SK-N-SH (cell line): ENCODE results near the gene GABRB3. TPM values are rescaled to one million over a fixed set of nuclear protein-coding genes. Genes with fewer than 3 reads are reported as not detected.

Experiments
- CTCF ChIA-PET: fragments of 300-600, 350-600 bp; formaldehyde crosslinking; extraction: SDS; loops from one replicate; lab custom pipeline; 2021; lab: Yijun Ruan, JAX
- POLR2A ChIA-PET: fragments of 350-600 bp; sonication (Branson Sonifier 250); formaldehyde crosslinking; extraction: SDS; loops from one replicate; lab custom pipeline; 2020; ENCODE audit warnings: antibody characterized with exemption, inconsistent platforms; lab: Yijun Ruan, JAX
- DNase-seq: peaks from one replicate; pipeline ENCODE4 v3.0.0; 2012
- H2AFZ ChIP-seq: fragments of 200-600 bp; sonication (generic); 2 replicates; pipeline ENCODE4 v1.8.1; 2016; ENCODE audit warnings: antibody characterized with exemption, mild to moderate bottlenecking, low read depth
- H3F3A ChIP-seq: fragments of 200-600 bp; sonication (generic); replicated peaks from 2 replicates; pipeline ENCODE3; 2016; ENCODE audit warnings: antibody characterized with exemption, mild to moderate bottlenecking; ENCODE audit not compliant: insufficient read depth
- H3K27ac ChIP-seq, 2 experiments: fragments of 200-500 bp in 1 of 2; fragments of 200-600 bp in 1 of 2; sonication (Bioruptor generic) in 1 of 2; sonication (generic), shearing (Covaris generic) in 1 of 2; 2 replicates each; pipeline versions ENCODE4 v1.5.1 to v1.6.1; 2014 to 2016; ENCODE audit warnings: low read depth in 2 of 2, inconsistent platforms in 1 of 2, low read length in 1 of 2, mild to moderate bottlenecking in 1 of 2, mixed read lengths in 1 of 2
- H3K27me3 ChIP-seq: fragments of 200-600 bp; sonication (generic), shearing (Covaris generic); 2 replicates; pipeline ENCODE4 v1.6.1; 2016; ENCODE audit warnings: mixed run types; ENCODE audit not compliant: insufficient read depth
- H3K36me3 ChIP-seq, 2 experiments: fragments of 200-500 bp in 1 of 2; fragments of 200-600 bp in 1 of 2; sonication (Bioruptor generic) in 1 of 2; sonication (generic) in 1 of 2; replicated peaks in 1 of 2; 2 replicates each; pipeline versions ENCODE3 to v1.5.1; 2014 to 2016; ENCODE audit warnings: low read length in 1 of 2, mild to moderate bottlenecking in 1 of 2; ENCODE audit not compliant: insufficient read depth in 2 of 2, control insufficient read depth in 1 of 2
- H3K4me1 ChIP-seq, 2 experiments: fragments of 200-500 bp in 1 of 2; fragments of 200-600 bp in 1 of 2; sonication (Bioruptor generic) in 1 of 2; sonication (generic), shearing (Covaris generic) in 1 of 2; 2 replicates each; pipeline versions ENCODE4 v1.5.1 to v1.6.1; 2014 to 2016; ENCODE audit warnings: low read depth in 1 of 2, low read length in 1 of 2, mixed run types in 1 of 2; ENCODE audit not compliant: insufficient read depth in 2 of 2, control insufficient read depth in 1 of 2
- H3K4me2 ChIP-seq: fragments of 200-600 bp; sonication (generic), shearing (Covaris generic); 2 replicates; pipeline ENCODE4 v1.6.1; 2017; ENCODE audit warnings: mixed run types
- H3K4me3 ChIP-seq, 2 experiments: fragments of 200-500 bp in 1 of 2; fragments of 200-600 bp in 1 of 2; sonication (Bioruptor generic) in 1 of 2; sonication (generic), shearing (Covaris generic) in 1 of 2; 2 replicates each; pipeline versions ENCODE4 v1.5.1 to v1.8.1; 2014 to 2016; ENCODE audit warnings: low read depth in 2 of 2, inconsistent platforms in 1 of 2, low read length in 1 of 2, mild to moderate bottlenecking in 1 of 2, mixed read lengths in 1 of 2, moderate library complexity in 1 of 2
- H3K79me2 ChIP-seq: fragments of 200-600 bp; sonication (generic); 2 replicates; pipeline ENCODE4 v1.8.1; 2017; ENCODE audit warnings: mild to moderate bottlenecking; ENCODE audit not compliant: insufficient read depth
- H3K9ac ChIP-seq: fragments of 200-600 bp; sonication (generic); 2 replicates; pipeline ENCODE4 v1.6.1; 2017; ENCODE audit warnings: mixed run types
- H3K9me2 ChIP-seq: fragments of 200-600 bp; sonication (generic); 2 replicates; pipeline ENCODE4 v1.6.1; 2017; ENCODE audit warnings: mixed run types
- H3K9me3 ChIP-seq: fragments of 200-600 bp; sonication (generic); 2 replicates; pipeline ENCODE4 v1.6.1; 2017; ENCODE audit warnings: mixed run types, mild to moderate bottlenecking, moderate library complexity
- H4K20me1 ChIP-seq: fragments of 200-600 bp; sonication (generic); 2 replicates; pipeline ENCODE4 v1.6.1; 2017; ENCODE audit warnings: mild to moderate bottlenecking, mixed run types; ENCODE audit not compliant: insufficient read depth
- CHD2 ChIP-seq: fragments of 150-350 bp; IDR thresholded peaks from 2 replicates; pipeline ENCODE4 v1.6.1; 2018; ENCODE audit warnings: low read length; ENCODE audit not compliant: partially characterized antibody
- FOXJ3 ChIP-seq: sonication (generic); formaldehyde crosslinking; IDR thresholded peaks from 2 replicates; pipeline ENCODE4 v1.5.1; 2020; ENCODE audit warnings: mild to moderate bottlenecking, missing genetic modification reagents
- GABPA ChIP-seq: IDR thresholded peaks from 2 replicates; pipeline ENCODE4 v1.4.0; 2012; ENCODE audit warnings: low read depth, mild to moderate bottlenecking
- MEF2A ChIP-seq: IDR thresholded peaks from 2 replicates; pipeline ENCODE4 v1.4.0; 2012; ENCODE audit warnings: low read depth, borderline replicate concordance
- NFIC ChIP-seq: IDR thresholded peaks from 2 replicates; pipeline ENCODE4 v1.4.0; 2012; ENCODE audit warnings: borderline replicate concordance
- NRF1 ChIP-seq: IDR thresholded peaks from 2 replicates; pipeline ENCODE4 v1.6.1; 2012; ENCODE audit warnings: low read depth, mild to moderate bottlenecking, low read length
- RXRA ChIP-seq: IDR thresholded peaks from 2 replicates; pipeline ENCODE4 v1.4.0; 2012; ENCODE audit warnings: low read depth, mild to moderate bottlenecking, borderline replicate concordance
- YY1 ChIP-seq: IDR thresholded peaks from 2 replicates; pipeline ENCODE4 v1.4.0; 2012; ENCODE audit warnings: low read depth, mild to moderate bottlenecking
- WGBS: methylation state at CpG from one replicate; pipeline ENCODE4 v1.1.6; 2017; ENCODE audit warnings: low lambda C conversion rate; 5-methylcytosine and 5-hydroxymethylcytosine counted together
- polyA plus RNA-seq, 3 experiments: library from polyadenylated mRNA; depleted of rRNA; stranded (reverse); fragments of >200 nt; gene quantifications; 2 replicates each; pipeline ENCODE4 v1.2.3, GENCODE V29; 2012
- TF ChIP-seq, protein P1 (sequence below): IDR thresholded peaks from 2 replicates; pipeline ENCODE4 v1.4.0; 2012; ENCODE audit warnings: low read depth
- TF ChIP-seq, protein P2 (sequence below): IDR thresholded peaks from 2 replicates; pipeline ENCODE4; 2012
- TF ChIP-seq, protein P3 (sequence below): IDR thresholded peaks from 2 replicates; pipeline ENCODE4 v1.6.1; 2012; ENCODE audit warnings: mild to moderate bottlenecking, low read depth, low read length, moderate library complexity
- TF ChIP-seq, protein P4 (sequence below): fragments of 150-350 bp; IDR thresholded peaks from 2 replicates; pipeline ENCODE4 v1.6.1; 2016; ENCODE audit warnings: mild to moderate bottlenecking, low read depth, low read length
- TF ChIP-seq, protein P5 (sequence below): fragments of 150-350 bp; IDR thresholded peaks from 2 replicates; pipeline ENCODE4 v1.6.1; 2017; ENCODE audit warnings: antibody characterized with exemption, low read length, low read depth, borderline replicate concordance
- TF ChIP-seq, protein P6 (sequence below): IDR thresholded peaks from 2 replicates; pipeline ENCODE4 v1.4.0; 2012; ENCODE audit warnings: low read depth, borderline replicate concordance

The GABRB3 gene
- polyA plus RNA-seq, 1 of the 3 experiments (the other 2 are of a cell fraction), result 0.10 TPM

DNA sequence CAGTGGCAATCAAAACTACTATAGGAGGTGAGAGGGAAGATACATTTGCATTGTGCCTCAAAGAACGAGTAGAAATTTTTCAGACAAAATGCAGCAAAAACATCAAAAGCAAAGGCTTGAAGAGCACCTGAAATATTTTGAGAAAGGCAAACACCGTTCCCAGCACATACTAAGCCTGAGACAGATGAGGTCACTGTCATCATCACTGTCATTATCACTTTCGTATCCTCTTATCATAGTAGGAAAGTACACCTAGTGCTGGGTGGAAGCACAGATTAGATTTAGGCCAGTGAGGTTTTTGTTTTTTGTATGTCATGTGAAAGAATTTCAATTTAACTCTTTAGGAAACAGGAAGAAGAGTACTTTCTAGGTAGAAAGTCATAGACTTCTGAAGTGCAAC lies 222.0 kb downstream of the GABRB3 start:
- Histone ChIP-seq H3K36me3 (no peaks in the 10 kb centered on the region), H3K4me1 (no peaks in the 10 kb centered on the region), H3K9ac (no peak overlapping the region), H3K4me2 (no peak overlapping the region), H4K20me1 (no peaks in the 10 kb centered on the region), H3F3A (no peaks in the 10 kb centered on the region), H3K79me2 (no peaks in the 10 kb centered on the region), H3K27ac (no peak overlapping the region), H3K9me2 (no peaks in the 10 kb centered on the region), H3K4me3 (no peak overlapping the region), H2AFZ (no peak overlapping the region), H3K27me3 (no peaks in the 10 kb centered on the region), H3K9me3 (no peaks in the 10 kb centered on the region; the same call in 1 of the 2 replicates)
- TF ChIP-seq, protein P1, sequence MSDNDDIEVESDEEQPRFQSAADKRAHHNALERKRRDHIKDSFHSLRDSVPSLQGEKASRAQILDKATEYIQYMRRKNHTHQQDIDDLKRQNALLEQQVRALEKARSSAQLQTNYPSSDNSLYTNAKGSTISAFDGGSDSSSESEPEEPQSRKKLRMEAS, result no peak
- TF ChIP-seq, protein P2, sequence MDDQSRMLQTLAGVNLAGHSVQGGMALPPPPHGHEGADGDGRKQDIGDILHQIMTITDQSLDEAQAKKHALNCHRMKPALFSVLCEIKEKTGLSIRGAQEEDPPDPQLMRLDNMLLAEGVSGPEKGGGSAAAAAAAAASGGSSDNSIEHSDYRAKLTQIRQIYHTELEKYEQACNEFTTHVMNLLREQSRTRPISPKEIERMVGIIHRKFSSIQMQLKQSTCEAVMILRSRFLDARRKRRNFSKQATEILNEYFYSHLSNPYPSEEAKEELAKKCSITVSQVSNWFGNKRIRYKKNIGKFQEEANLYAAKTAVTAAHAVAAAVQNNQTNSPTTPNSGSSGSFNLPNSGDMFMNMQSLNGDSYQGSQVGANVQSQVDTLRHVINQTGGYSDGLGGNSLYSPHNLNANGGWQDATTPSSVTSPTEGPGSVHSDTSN, result no peak
- TF ChIP-seq FOXJ3 (CRISPR knock-in tag), result no peak
- TF ChIP-seq, protein P3, sequence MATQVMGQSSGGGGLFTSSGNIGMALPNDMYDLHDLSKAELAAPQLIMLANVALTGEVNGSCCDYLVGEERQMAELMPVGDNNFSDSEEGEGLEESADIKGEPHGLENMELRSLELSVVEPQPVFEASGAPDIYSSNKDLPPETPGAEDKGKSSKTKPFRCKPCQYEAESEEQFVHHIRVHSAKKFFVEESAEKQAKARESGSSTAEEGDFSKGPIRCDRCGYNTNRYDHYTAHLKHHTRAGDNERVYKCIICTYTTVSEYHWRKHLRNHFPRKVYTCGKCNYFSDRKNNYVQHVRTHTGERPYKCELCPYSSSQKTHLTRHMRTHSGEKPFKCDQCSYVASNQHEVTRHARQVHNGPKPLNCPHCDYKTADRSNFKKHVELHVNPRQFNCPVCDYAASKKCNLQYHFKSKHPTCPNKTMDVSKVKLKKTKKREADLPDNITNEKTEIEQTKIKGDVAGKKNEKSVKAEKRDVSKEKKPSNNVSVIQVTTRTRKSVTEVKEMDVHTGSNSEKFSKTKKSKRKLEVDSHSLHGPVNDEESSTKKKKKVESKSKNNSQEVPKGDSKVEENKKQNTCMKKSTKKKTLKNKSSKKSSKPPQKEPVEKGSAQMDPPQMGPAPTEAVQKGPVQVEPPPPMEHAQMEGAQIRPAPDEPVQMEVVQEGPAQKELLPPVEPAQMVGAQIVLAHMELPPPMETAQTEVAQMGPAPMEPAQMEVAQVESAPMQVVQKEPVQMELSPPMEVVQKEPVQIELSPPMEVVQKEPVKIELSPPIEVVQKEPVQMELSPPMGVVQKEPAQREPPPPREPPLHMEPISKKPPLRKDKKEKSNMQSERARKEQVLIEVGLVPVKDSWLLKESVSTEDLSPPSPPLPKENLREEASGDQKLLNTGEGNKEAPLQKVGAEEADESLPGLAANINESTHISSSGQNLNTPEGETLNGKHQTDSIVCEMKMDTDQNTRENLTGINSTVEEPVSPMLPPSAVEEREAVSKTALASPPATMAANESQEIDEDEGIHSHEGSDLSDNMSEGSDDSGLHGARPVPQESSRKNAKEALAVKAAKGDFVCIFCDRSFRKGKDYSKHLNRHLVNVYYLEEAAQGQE, result no peak
- ChIA-PET POLR2A (no interaction called here), CTCF (no interaction called here)
- WGBS, result 21% methylated on average over 3 of the region's 3 CpGs
- no peak for DNase-seq

DNA sequence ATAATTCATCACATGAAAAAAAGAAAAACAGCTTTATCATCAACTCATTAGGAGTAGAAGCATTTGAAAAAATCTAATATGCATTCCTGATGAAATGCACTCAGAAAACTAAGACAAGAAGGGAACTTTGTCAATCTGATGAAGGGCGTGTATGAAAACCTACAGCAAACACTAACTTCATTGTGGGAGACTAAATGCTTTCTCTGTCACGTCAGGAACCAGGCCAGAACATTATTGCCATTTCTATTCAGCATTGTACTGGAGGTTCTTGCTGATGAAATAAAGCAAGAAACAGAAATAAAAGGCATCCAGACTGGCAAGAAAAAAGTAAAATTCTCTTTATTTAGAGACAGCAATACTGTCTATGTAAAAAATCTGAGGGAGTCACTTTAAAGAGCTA lies 235.2 kb downstream of the GABRB3 start:
- DNase-seq, result no peak
- H3K9me3 ChIP-seq, result no peaks in the 10 kb centered on the region
- no peaks in the 10 kb centered on the region for H3K27me3 ChIP-seq
- WGBS, result 21% methylated on average over 2 of the region's 2 CpGs
- TF ChIP-seq NRF1 (no peak), MEF2A (no peak), GABPA (no peak), YY1 (no peak), FOXJ3 (CRISPR knock-in tag) (no peak), RXRA (no peak), CHD2 (no peak), NFIC (no peak)
- TF ChIP-seq, protein P3, result no peak
- TF ChIP-seq, protein P4, sequence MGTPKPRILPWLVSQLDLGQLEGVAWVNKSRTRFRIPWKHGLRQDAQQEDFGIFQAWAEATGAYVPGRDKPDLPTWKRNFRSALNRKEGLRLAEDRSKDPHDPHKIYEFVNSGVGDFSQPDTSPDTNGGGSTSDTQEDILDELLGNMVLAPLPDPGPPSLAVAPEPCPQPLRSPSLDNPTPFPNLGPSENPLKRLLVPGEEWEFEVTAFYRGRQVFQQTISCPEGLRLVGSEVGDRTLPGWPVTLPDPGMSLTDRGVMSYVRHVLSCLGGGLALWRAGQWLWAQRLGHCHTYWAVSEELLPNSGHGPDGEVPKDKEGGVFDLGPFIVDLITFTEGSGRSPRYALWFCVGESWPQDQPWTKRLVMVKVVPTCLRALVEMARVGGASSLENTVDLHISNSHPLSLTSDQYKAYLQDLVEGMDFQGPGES, result no peak
- TF ChIP-seq, protein P5, sequence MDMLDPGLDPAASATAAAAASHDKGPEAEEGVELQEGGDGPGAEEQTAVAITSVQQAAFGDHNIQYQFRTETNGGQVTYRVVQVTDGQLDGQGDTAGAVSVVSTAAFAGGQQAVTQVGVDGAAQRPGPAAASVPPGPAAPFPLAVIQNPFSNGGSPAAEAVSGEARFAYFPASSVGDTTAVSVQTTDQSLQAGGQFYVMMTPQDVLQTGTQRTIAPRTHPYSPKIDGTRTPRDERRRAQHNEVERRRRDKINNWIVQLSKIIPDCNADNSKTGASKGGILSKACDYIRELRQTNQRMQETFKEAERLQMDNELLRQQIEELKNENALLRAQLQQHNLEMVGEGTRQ, result no peak
- TF ChIP-seq, protein P6, sequence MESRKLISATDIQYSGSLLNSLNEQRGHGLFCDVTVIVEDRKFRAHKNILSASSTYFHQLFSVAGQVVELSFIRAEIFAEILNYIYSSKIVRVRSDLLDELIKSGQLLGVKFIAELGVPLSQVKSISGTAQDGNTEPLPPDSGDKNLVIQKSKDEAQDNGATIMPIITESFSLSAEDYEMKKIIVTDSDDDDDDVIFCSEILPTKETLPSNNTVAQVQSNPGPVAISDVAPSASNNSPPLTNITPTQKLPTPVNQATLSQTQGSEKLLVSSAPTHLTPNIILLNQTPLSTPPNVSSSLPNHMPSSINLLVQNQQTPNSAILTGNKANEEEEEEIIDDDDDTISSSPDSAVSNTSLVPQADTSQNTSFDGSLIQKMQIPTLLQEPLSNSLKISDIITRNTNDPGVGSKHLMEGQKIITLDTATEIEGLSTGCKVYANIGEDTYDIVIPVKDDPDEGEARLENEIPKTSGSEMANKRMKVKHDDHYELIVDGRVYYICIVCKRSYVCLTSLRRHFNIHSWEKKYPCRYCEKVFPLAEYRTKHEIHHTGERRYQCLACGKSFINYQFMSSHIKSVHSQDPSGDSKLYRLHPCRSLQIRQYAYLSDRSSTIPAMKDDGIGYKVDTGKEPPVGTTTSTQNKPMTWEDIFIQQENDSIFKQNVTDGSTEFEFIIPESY, result no peak
- no peaks in the 10 kb centered on the region for H3K36me3 ChIP-seq
- no peaks in the 10 kb centered on the region for H4K20me1 ChIP-seq
- no peak overlapping the region for H3K27ac ChIP-seq
- H3K9ac ChIP-seq, result no peak overlapping the region
- H3K9me2 ChIP-seq, result no peaks in the 10 kb centered on the region
- H3K4me1 ChIP-seq, result no peaks in the 10 kb centered on the region
- H3F3A ChIP-seq, result no peaks in the 10 kb centered on the region
- CTCF ChIA-PET, result no interaction called here
- H2AFZ ChIP-seq, result no peak overlapping the region
- H3K4me2 ChIP-seq, result no peak overlapping the region
- no peaks in the 10 kb centered on the region for H3K79me2 ChIP-seq
- H3K4me3 ChIP-seq, result no peak overlapping the region
- POLR2A ChIA-PET, result no interaction called here
